Gastrocnemius medialis (tissue), 4 donors: Measurements from ENCODE around the gene BCORL1. TPM values are rescaled to one million over a fixed set of nuclear protein-coding genes. Genes with fewer than 3 reads are reported as not detected.

Experiments used
- ATAC-seq, 2 donors: fragments of 150-250 bp; one replicate each; pipeline ENCODE4 v1.9.1; 2016
- DNase-seq, 2 donors: peaks; one replicate each; pipeline ENCODE4 v3.0.0-alpha.2; 2019
- H3K27ac ChIP-seq, 4 donors: fragments of 200-600 bp; sonication (generic); 1 replicate in 1 of 4; 2 replicates in 3 of 4; pipeline ENCODE4 v1.5.1; 2016 to 2018; ENCODE audit warnings: mild to moderate bottlenecking in 2 of 4, moderate library complexity in 1 of 4
- H3K27me3 ChIP-seq, 3 donors: fragments of 200-600 bp; sonication (generic) in 2 of 3; 1 replicate in 1 of 3; 2 replicates in 2 of 3; pipeline versions ENCODE4 v1.5.1 to v1.6.0; 2016 to 2019; ENCODE audit warnings: mild to moderate bottlenecking in 1 of 3, moderate library complexity in 1 of 3
- H3K36me3 ChIP-seq, 2 donors: fragments of 200-600 bp; sonication (generic) in 1 of 2; one replicate each; pipeline ENCODE4 v1.5.1; 2017 to 2018
- H3K4me1 ChIP-seq, 2 donors: fragments of 200-600 bp; sonication (generic) in 1 of 2; one replicate each; pipeline ENCODE4 v1.5.1; 2016 to 2017; ENCODE audit warnings: mild to moderate bottlenecking in 2 of 2
- H3K4me3 ChIP-seq, 4 donors: fragments of 200-600 bp; sonication (generic) in 3 of 4; 1 replicate in 1 of 4; 2 replicates in 3 of 4; pipeline ENCODE4 v1.5.1; 2016 to 2019; ENCODE audit warnings: mild to moderate bottlenecking in 2 of 4
- H3K9me3 ChIP-seq, 3 donors: fragments of 200-600 bp; sonication (generic) in 2 of 3; 1 replicate in 1 of 3; 2 replicates in 2 of 3; pipeline ENCODE4 v1.5.1; 2016 to 2019
- POLR2A ChIP-seq, 2 donors: fragments of 450-650 bp; IDR thresholded peaks; one replicate each; pipeline ENCODE4 v1.6.1; 2017; ENCODE audit warnings: antibody characterized with exemption in 2 of 2, mild to moderate bottlenecking in 2 of 2, moderate library complexity in 2 of 2
- in situ Hi-C, 4 donors: fragments of 200-750 bp; cut with MboI; loops; one replicate each; pipeline versions ENCODE4 v1.15.0 to v1.8.0; 2017; ENCODE audit warnings: low sequenced_read_pairs in 4 of 4
- intact Hi-C: fragments of 100-400 bp; cut with DNase I; formaldehyde crosslinking; loops from one replicate; pipeline ENCODE4 v1.15.1; 2023; ENCODE audit warnings: low total_unique reads
- total RNA-seq, 4 donors: library from RNA; depleted of rRNA; stranded (reverse); fragments of >200 nt; gene quantifications; one replicate each; pipeline versions ENCODE4 v1.1.0 to v1.2.3, GENCODE V29; 2016
- TF ChIP-seq, protein P1 (sequence below), 5 experiments: fragments of 450-650 bp in 3 of 5; fragments of 200-600 bp in 2 of 5; sonication (generic) in 2 of 5; IDR thresholded peaks in 4 of 5; conservative IDR thresholded peaks in 1 of 5; 1 replicate in 4 of 5; 2 replicates in 1 of 5; pipeline ENCODE4 v1.5.1; 2016 to 2019; ENCODE audit warnings: antibody characterized with exemption in 5 of 5, mild to moderate bottlenecking in 3 of 5, moderate library complexity in 3 of 5

BCORL1 gene
- total RNA-seq, 4 donors from 2014 or later: 1.1 to 3.6 (median 2.4) TPM

DNA sequence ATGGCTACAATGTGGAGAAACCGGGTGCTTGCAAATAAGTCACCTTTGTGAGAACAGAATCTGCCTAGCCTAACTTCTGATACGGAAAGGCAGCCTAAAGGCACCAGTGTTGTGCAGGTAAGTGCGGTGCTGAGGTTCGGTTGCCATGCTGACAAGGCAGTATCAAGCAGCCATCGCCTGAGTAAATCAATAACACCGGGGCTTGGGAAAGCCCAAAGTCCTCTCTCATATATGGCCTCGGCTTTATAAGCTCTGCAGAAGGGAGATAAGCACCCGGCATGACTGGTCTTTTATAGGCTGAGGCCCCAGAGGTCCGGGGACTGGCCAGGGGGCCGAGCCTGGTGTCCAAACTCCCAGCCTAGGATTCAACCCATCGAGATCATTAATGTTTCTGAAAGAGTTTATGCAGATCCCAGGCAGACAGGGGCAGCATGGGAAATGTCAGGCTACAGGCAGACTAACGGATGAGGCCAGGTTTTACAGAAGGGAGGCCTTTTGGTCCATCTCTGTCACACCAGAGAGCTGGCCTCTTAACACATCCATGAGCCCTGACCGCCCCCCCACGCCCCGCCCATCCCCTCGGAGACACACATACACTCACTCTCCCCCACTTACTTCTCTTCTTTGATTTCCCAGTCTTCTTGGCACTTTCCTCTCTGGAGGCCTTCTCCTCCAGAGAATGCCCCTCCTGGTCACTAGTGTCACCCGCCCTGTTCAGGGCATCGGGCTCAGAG lies 89.3 kb downstream of the BCORL1 start:
- H3K36me3 ChIP-seq: no peaks in the 10 kb centered on the region
- TF ChIP-seq POLR2A (IDR thresholded peaks at IDR 0.05): no peak
- TF ChIP-seq, protein P1, sequence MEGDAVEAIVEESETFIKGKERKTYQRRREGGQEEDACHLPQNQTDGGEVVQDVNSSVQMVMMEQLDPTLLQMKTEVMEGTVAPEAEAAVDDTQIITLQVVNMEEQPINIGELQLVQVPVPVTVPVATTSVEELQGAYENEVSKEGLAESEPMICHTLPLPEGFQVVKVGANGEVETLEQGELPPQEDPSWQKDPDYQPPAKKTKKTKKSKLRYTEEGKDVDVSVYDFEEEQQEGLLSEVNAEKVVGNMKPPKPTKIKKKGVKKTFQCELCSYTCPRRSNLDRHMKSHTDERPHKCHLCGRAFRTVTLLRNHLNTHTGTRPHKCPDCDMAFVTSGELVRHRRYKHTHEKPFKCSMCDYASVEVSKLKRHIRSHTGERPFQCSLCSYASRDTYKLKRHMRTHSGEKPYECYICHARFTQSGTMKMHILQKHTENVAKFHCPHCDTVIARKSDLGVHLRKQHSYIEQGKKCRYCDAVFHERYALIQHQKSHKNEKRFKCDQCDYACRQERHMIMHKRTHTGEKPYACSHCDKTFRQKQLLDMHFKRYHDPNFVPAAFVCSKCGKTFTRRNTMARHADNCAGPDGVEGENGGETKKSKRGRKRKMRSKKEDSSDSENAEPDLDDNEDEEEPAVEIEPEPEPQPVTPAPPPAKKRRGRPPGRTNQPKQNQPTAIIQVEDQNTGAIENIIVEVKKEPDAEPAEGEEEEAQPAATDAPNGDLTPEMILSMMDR (IDR thresholded peaks at IDR 0.05 in 4 of 5, conservative IDR thresholded peaks at IDR 0.05 in 1 of 5): no peak
- H3K4me3 ChIP-seq: no peak overlapping the region
- intact Hi-C loops (no loop called here), in situ Hi-C loops (loop anchor here in 3 of 4 donors (10.0 to 25.0 kb wide), 3 partner anchors 113 to 459 kb away; no protein-coding TSS in a partner anchor)
- H3K9me3 ChIP-seq: no peaks in the 10 kb centered on the region
- DNase-seq (no peak), ATAC-seq (no peak)
- no peaks in the 10 kb centered on the region for H3K27me3 ChIP-seq
- H3K4me1 ChIP-seq: no peaks in the 10 kb centered on the region
- no peak overlapping the region for H3K27ac ChIP-seq

DNA sequence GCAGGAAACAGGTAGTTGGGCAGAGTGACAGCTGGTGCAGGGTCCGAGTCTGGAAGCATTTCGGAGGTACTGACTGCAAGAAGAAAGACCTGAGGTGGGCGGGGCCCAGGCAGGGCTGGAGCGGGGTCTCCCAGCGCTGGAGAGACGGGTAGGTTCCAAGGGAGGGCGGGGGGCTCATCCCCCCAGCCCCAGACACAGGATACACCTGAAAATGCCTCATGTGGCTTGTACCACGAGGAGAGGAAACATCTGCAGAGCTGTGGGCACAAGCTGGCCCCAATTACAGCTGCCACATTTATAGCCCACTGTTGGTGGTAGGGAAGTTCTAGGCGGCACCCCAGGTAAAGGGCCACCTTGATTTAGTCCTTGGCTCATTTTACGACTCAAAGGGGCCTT lies 89.9 kb downstream of the BCORL1 start:
- no peaks in the 10 kb centered on the region for H3K4me1 ChIP-seq

DNA sequence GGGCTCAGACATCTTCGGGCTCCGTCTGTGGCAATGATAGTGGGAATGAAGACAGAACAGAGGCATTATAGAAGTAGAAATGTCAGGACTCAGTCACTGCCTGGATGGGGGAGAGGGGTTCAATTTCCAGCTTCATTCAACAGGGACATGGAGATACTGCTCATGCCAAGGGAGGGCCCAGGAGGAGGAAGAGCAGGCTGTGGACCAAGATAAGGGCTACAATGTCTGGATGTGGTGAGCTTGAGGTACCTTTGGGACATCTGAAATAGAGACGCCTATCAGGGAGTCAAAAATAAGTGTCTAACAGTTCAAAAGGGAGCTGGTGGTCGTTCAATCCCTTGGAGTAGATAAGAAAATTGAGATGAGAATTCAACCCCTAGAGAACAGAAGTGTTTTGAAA lies 93.3 kb downstream of the BCORL1 start:
- no peaks in the 10 kb centered on the region for H3K36me3 ChIP-seq
- ATAC-seq: no peak
- no peaks in the 10 kb centered on the region for H3K4me1 ChIP-seq
- intact Hi-C loops: no loop called here
- no peak overlapping the region for H3K27ac ChIP-seq
- no peak overlapping the region for H3K4me3 ChIP-seq
- DNase-seq: no peak
- in situ Hi-C loops: loop anchor here (5.0 to 10.0 kb wide), 3 partner anchors 109 to 119 kb away; no protein-coding TSS in a partner anchor
- TF ChIP-seq POLR2A (IDR thresholded peaks at IDR 0.05): no peak
- TF ChIP-seq, protein P1 (IDR thresholded peaks at IDR 0.05 in 4 of 5, conservative IDR thresholded peaks at IDR 0.05 in 1 of 5): no peak
- no peaks in the 10 kb centered on the region for H3K9me3 ChIP-seq
- no peaks in the 10 kb centered on the region for H3K27me3 ChIP-seq

More for the DNA sequence above, 89.9 kb downstream of the BCORL1 start:
- intact Hi-C loops: no loop called here
- TF ChIP-seq, protein P1 (IDR thresholded peaks at IDR 0.05 in 4 of 5, conservative IDR thresholded peaks at IDR 0.05 in 1 of 5): no peak
- H3K9me3 ChIP-seq: no peaks in the 10 kb centered on the region
- no peaks in the 10 kb centered on the region for H3K27me3 ChIP-seq
- in situ Hi-C loops: loop anchor here in 3 of 4 donors (10.0 to 25.0 kb wide), 3 partner anchors 112 to 460 kb away; no protein-coding TSS in a partner anchor
- DNase-seq (no peak), ATAC-seq (no peak)
- H3K4me3 ChIP-seq: no peak overlapping the region
- H3K36me3 ChIP-seq: no peaks in the 10 kb centered on the region
- no peak overlapping the region for H3K27ac ChIP-seq

DNA sequence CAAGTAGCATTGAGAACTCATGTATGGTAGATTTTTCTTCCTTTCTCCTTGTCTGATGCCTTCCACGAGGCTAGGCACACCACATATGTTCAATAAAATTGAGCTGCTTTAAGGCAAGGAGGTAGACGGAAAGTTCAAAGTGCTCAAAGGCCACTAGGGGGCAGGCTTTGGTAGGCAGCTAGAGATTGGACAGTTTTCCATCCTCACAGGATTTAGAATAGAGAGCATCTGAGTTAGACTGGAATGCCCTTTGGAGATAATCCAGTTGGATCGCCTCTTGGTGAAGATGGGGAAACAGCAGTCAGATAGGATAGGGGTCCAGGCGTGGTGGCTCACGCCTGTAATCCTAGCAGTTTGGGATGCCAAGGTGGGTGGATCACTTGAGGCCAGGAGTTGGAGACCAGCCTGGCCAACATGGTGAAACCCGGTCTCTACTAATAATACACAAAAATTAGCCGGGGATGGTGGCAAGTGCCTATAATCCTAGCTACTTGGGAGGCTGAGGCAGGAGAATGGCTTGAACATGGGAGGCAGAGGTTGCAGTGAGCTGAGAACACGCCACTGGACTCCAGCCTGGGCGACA lies 97.5 kb downstream of the BCORL1 start:
- Histone ChIP-seq H3K36me3 (no peaks in the 10 kb centered on the region), H3K27me3 (no peaks in the 10 kb centered on the region), H3K4me1 (no peaks in the 10 kb centered on the region), H3K27ac (no peak overlapping the region), H3K9me3 (no peaks in the 10 kb centered on the region), H3K4me3 (no peak overlapping the region)
- intact Hi-C loops: loop anchor here (1.0 to 2.0 kb wide), 2 partner anchors 41 to 112 kb away; no protein-coding TSS in a partner anchor
- DNase-seq (peak; percentile 20 to 44), ATAC-seq (peak; percentile 72 to 90)
- no peak for TF ChIP-seq POLR2A (IDR thresholded peaks at IDR 0.05)
- TF ChIP-seq, protein P1 (IDR thresholded peaks at IDR 0.05 in 4 of 5, conservative IDR thresholded peaks at IDR 0.05 in 1 of 5): peak; percentile 28 to 74 (median 62)
- in situ Hi-C loops: loop anchor here (5.0 to 10.0 kb wide), 3 partner anchors 105 to 115 kb away; no protein-coding TSS in a partner anchor
